Measurements from ENCODE around the gene FAM24A.

- TF ChIP-seq CTCF (conservative IDR thresholded peaks at IDR 0.05 in 1 of 2, IDR thresholded peaks at IDR 0.05 in 1 of 2; ENCODE audit: low read depth in 1 of 2, low read length in 2 of 2) (no peak), EZH2 (IDR thresholded peaks at IDR 0.05; ENCODE audit: low read length, missing control alignments) (no peak)
Observed at GRCh38 chr10:122931088-122931906, 20.9 kb downstream of the FAM24A start.

Measured in fibroblast of lung (primary cell).